Breast epithelium (tissue), 3 donors: ENCODE results near the gene SMAD6.

ENCODE experiments used
- POLR2A ChIP-seq: fragments of 450-650 bp; IDR thresholded peaks from one replicate; pipeline ENCODE4 v1.6.1; 2016; ENCODE audit warnings: antibody characterized with exemption, mild to moderate bottlenecking, moderate library complexity
- POLR2AphosphoS5 ChIP-seq, 3 donors: sonication (generic); formaldehyde crosslinking; IDR thresholded peaks; one replicate each; pipeline ENCODE4 v1.6.1; 2017; ENCODE audit warnings: antibody characterized with exemption in 3 of 3
- TF ChIP-seq, protein P1 (sequence below), 3 donors: fragments of 450-650 bp; IDR thresholded peaks; one replicate each; pipeline ENCODE4 v1.5.1; 2016 to 2017; ENCODE audit warnings: antibody characterized with exemption in 3 of 3, mild to moderate bottlenecking in 3 of 3, moderate library complexity in 3 of 3

DNA sequence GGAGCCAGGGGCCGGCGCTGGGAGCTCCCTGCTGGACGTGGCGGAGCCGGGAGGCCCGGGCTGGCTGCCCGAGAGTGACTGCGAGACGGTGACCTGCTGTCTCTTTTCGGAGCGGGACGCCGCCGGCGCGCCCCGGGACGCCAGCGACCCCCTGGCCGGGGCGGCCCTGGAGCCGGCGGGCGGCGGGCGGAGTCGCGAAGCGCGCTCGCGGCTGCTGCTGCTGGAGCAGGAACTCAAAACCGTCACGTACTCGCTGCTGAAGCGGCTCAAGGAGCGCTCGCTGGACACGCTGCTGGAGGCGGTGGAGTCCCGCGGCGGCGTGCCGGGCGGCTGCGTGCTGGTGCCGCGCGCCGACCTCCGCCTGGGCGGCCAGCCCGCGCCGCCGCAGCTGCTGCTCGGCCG lies 1.5 kb downstream of the SMAD6 start:
- TF ChIP-seq POLR2AphosphoS5 (IDR thresholded peaks at IDR 0.05), result no peak
- TF ChIP-seq, protein P1, sequence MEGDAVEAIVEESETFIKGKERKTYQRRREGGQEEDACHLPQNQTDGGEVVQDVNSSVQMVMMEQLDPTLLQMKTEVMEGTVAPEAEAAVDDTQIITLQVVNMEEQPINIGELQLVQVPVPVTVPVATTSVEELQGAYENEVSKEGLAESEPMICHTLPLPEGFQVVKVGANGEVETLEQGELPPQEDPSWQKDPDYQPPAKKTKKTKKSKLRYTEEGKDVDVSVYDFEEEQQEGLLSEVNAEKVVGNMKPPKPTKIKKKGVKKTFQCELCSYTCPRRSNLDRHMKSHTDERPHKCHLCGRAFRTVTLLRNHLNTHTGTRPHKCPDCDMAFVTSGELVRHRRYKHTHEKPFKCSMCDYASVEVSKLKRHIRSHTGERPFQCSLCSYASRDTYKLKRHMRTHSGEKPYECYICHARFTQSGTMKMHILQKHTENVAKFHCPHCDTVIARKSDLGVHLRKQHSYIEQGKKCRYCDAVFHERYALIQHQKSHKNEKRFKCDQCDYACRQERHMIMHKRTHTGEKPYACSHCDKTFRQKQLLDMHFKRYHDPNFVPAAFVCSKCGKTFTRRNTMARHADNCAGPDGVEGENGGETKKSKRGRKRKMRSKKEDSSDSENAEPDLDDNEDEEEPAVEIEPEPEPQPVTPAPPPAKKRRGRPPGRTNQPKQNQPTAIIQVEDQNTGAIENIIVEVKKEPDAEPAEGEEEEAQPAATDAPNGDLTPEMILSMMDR (IDR thresholded peaks at IDR 0.05), result no peak
- no peak for TF ChIP-seq POLR2A
